Suprapubic skin (tissue), 4 donors: Measurements from ENCODE around the gene MMAB.

Experiments used
- CTCF ChIP-seq, 2 donors: fragments of 200-600 bp in 1 of 2; fragments of 450-650 bp in 1 of 2; sonication (generic) in 1 of 2; IDR thresholded peaks; one replicate each; pipeline ENCODE4 v1.5.1; 2016 to 2019; ENCODE audit warnings: antibody characterized with exemption in 2 of 2, mild to moderate bottlenecking in 1 of 2, moderate library complexity in 1 of 2
- EP300 ChIP-seq: sonication (generic); formaldehyde crosslinking; IDR thresholded peaks from one replicate; pipeline ENCODE4 v1.6.1; 2017; ENCODE audit warnings: antibody characterized with exemption
- POLR2A ChIP-seq, 2 donors: fragments of 450-650 bp; IDR thresholded peaks; one replicate each; pipeline ENCODE4 v1.6.1; 2017; ENCODE audit warnings: antibody characterized with exemption in 2 of 2, mild to moderate bottlenecking in 2 of 2, moderate library complexity in 2 of 2
- POLR2AphosphoS5 ChIP-seq, 3 donors: sonication (generic); formaldehyde crosslinking; IDR thresholded peaks; one replicate each; pipeline ENCODE4 v1.6.1; 2017; ENCODE audit warnings: antibody characterized with exemption in 3 of 3

GRCh38 chr12:109579639-109580038 lies 6.3 kb upstream of the MMAB start:
- TF ChIP-seq CTCF (IDR thresholded peaks at IDR 0.05) (no peak), EP300 (no peak), POLR2A (IDR thresholded peaks at IDR 0.05) (no peak), POLR2AphosphoS5 (IDR thresholded peaks at IDR 0.05) (no peak)
